Natural killer cell (primary cell): ENCODE measurements around the gene NCEH1. TPM values are rescaled to one million over a fixed set of nuclear protein-coding genes. Genes with fewer than 3 reads are reported as not detected.

ENCODE experiments used
- ATAC-seq, 3 donors: fragments of 150-1000 bp in 2 of 3; fragments of 200-7000 bp in 1 of 3; cut with Tn5 transposase; 1 replicate in 1 of 3; 2 replicates in 2 of 3; pipeline ENCODE4 v1.10.0; 2021; ENCODE audit warnings: mild to moderate bottlenecking in 2 of 3, moderate library complexity in 2 of 3
- DNase-seq, 2 donors: peaks; one replicate each; pipeline versions ENCODE4 v3.0.0 to v3.0.0-alpha.2; 2013 to 2021; ENCODE audit warnings: mixed read lengths in 1 of 2
- H3K27ac ChIP-seq: one replicate; pipeline ENCODE4 v1.5.1; 2013; ENCODE audit warnings: mild to moderate bottlenecking, low read length
- H3K27me3 ChIP-seq: one replicate; pipeline ENCODE4 v1.6.1; 2013; ENCODE audit warnings: low read length; ENCODE audit not compliant: control insufficient read depth, insufficient read depth
- H3K36me3 ChIP-seq: one replicate; pipeline ENCODE4 v1.6.1; 2013; ENCODE audit warnings: low read length; ENCODE audit not compliant: control insufficient read depth, insufficient read depth
- H3K4me1 ChIP-seq: one replicate; pipeline ENCODE4 v1.6.1; 2013; ENCODE audit warnings: low read length; ENCODE audit not compliant: control insufficient read depth, insufficient read depth
- H3K4me3 ChIP-seq: one replicate; pipeline ENCODE4 v1.5.1; 2013; ENCODE audit warnings: low read length
- H3K9me3 ChIP-seq: one replicate; pipeline ENCODE4 v1.6.1; 2013; ENCODE audit warnings: low read length; ENCODE audit not compliant: control insufficient read depth, insufficient read depth
- H3K27ac Mint-ChIP-seq, 2 donors: one replicate each; pipeline ENCODE4 v1.8.0; 2022; ENCODE audit warnings: mild to moderate bottlenecking in 2 of 2, mixed read lengths in 2 of 2, moderate library complexity in 1 of 2
- H3K27me3 Mint-ChIP-seq, 2 donors: one replicate each; pipeline ENCODE4 v1.8.0; 2022; ENCODE audit warnings: low read depth in 2 of 2, mixed read lengths in 2 of 2
- H3K36me3 Mint-ChIP-seq: one replicate; pipeline ENCODE4 v1.8.0; 2022; ENCODE audit warnings: mixed read lengths
- H3K4me1 Mint-ChIP-seq, 2 donors: one replicate each; pipeline ENCODE4 v1.8.0; 2022; ENCODE audit warnings: mixed read lengths in 2 of 2
- H3K4me3 Mint-ChIP-seq: one replicate; pipeline ENCODE4 v1.8.0; 2022; ENCODE audit warnings: mild to moderate bottlenecking, moderate library complexity, mixed read lengths
- H3K9me3 Mint-ChIP-seq, 2 donors: one replicate each; pipeline ENCODE4 v1.8.0; 2022; ENCODE audit warnings: mixed read lengths in 2 of 2
- CTCF ChIP-seq: fragments of 200-600 bp; IDR thresholded peaks from one replicate; pipeline ENCODE4 v1.8.0; 2022; ENCODE audit warnings: antibody characterized with exemption
- WGBS: methylation state at CpG from one replicate; pipeline ENCODE4 v1.1.7; 2013; ENCODE audit warnings: missing lambda C conversion rate; ENCODE audit not compliant: insufficient coverage; 5-methylcytosine and 5-hydroxymethylcytosine counted together
- intact Hi-C: fragments of 100-400 bp; cut with micrococcal nuclease; formaldehyde crosslinking; loops from one replicate; pipeline ENCODE4 v1.14.2; 2022
- total RNA-seq, 4 donors: library from RNA; stranded (reverse); fragments of 120-200 nt in 1 of 4; gene quantifications; one replicate each; pipeline versions ENCODE4 v1.2.3 to v1.2.4, GENCODE V29; 2013 to 2022

The NCEH1 gene
- total RNA-seq, 3 donors from 2014 or later (not counting 1 experiment from before 2014, with no cell fraction given): 3.5 to 6.8 (median 5.3) TPM

GRCh38 chr3:172655388-172655787 is 55.5 kb downstream of the NCEH1 start:
- DNase-seq: no peak
- TF ChIP-seq CTCF: no peak
- H3K27ac Mint-ChIP-seq: no peak overlapping the region
- H3K36me3 ChIP-seq: no peaks in the 10 kb centered on the region
- peaks cover 40% of the 10 kb centered on the region for H3K4me1 ChIP-seq
- no peaks in the 10 kb centered on the region for H3K9me3 ChIP-seq
- intact Hi-C loops: no loop called here
- H3K4me1 Mint-ChIP-seq: peaks cover 35 to 44% of the 10 kb centered on the region in 2 donors
- H3K4me3 ChIP-seq: no peak overlapping the region
- H3K27me3 ChIP-seq: no peaks in the 10 kb centered on the region
- no peaks in the 10 kb centered on the region for H3K27me3 Mint-ChIP-seq
- peak overlapping the region; percentile 69 for H3K27ac ChIP-seq
- ATAC-seq: peak; percentile 35 to 72 (median 40)
- H3K36me3 Mint-ChIP-seq: no peaks in the 10 kb centered on the region
- H3K9me3 Mint-ChIP-seq: peaks cover 0 to 2% of the 10 kb centered on the region in 2 donors
- WGBS: 39% methylated on average over 4 of the region's 5 CpGs
- no peak overlapping the region for H3K4me3 Mint-ChIP-seq

DNA sequence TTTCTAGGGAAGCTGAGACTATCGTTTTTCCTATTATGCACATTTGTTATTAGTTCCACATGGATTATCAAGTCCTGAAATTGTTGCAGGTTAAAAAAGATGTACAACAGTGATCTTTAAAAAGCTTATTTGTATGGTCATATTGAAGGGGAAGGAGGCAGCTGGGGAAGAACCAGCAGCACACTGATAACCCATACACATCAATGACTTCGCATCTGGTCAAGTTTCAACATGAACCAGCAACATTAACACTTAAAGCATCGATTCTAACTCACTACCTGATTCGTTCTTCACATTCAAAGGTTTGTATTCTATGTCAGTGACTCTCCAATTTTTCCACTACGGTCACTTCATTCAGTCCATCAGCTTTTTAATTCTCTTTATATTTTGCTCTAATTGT is 56.4 kb downstream of the NCEH1 start:
- Histone ChIP-seq H3K4me1 (peaks cover 38% of the 10 kb centered on the region), H3K27ac (no peak overlapping the region), H3K9me3 (no peaks in the 10 kb centered on the region), H3K36me3 (no peaks in the 10 kb centered on the region), H3K4me3 (no peak overlapping the region), H3K27me3 (no peaks in the 10 kb centered on the region)
- intact Hi-C loops: no loop called here
- WGBS: 78% methylated on average over 5 of the region's 5 CpGs
- Mint-ChIP-seq H3K4me3 (peak overlapping the region; percentile 18), H3K36me3 (no peaks in the 10 kb centered on the region), H3K4me1 (peaks cover 32 to 39% of the 10 kb centered on the region in 2 donors), H3K9me3 (peaks cover 0 to 2% of the 10 kb centered on the region in 2 donors), H3K27ac (peak overlapping the region in 1 of 2 donors; percentile 50), H3K27me3 (no peaks in the 10 kb centered on the region)
- ATAC-seq (no peak), DNase-seq (no peak)
- TF ChIP-seq CTCF: no peak

GRCh38 chr3:172653004-172653572 is 57.8 kb downstream of the NCEH1 start:
- 100% methylated on average over 2 of the region's 2 CpGs for WGBS

More at GRCh38 chr3:172653004-172653572, 57.8 kb downstream of the NCEH1 start:
- Mint-ChIP-seq H3K36me3 (no peaks in the 10 kb centered on the region), H3K4me1 (peaks cover 24 to 30% of the 10 kb centered on the region in 2 donors), H3K27ac (peak overlapping the region in 1 of 2 donors; percentile 42), H3K9me3 (peaks cover 0 to 2% of the 10 kb centered on the region in 2 donors), H3K27me3 (no peaks in the 10 kb centered on the region), H3K4me3 (peak overlapping the region; percentile 45)
- no peak for TF ChIP-seq CTCF
- H3K4me3 ChIP-seq: no peak overlapping the region
- ATAC-seq: no peak
- intact Hi-C loops: no loop called here
- DNase-seq: no peak
- no peak overlapping the region for H3K27ac ChIP-seq
- H3K27me3 ChIP-seq: no peaks in the 10 kb centered on the region
- H3K4me1 ChIP-seq: peaks cover 30% of the 10 kb centered on the region
- H3K36me3 ChIP-seq: no peaks in the 10 kb centered on the region
- no peaks in the 10 kb centered on the region for H3K9me3 ChIP-seq
